ENCODE data around the gene SUGCT.
A peak's percentile ranks its signal among the peaks of the same experiment; 100 is the strongest.
"Not testable (repeated sequence)": the region's sequence is repeated elsewhere in the genome, so short reads cannot be mapped to it uniquely, and the experiment has no call there.

Gene SUGCT

DNA sequence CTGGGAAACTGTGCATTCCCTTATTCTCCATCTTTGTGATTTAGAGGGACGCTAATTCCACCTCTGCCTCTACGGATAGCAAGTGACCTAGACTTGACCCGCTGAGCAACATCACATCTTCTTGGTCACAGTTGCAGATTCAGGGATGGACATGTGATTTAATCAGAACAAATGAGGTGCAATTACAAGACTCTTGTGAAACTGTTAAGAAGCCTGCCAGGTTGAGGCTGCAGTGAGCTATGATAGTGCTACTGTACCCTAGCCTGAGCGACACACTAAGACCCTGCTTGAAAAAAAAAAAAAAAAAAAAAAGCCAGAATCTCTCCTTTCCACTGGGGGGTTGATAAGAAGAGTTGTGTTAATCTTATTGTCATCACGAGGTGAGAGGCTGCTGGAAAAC lies 14.8 kb upstream of the SUGCT start:
- Histone ChIP-seq H3K4me3 (no peak overlapping the region), H3K27ac (no peak overlapping the region)
- TF ChIP-seq, protein P1, sequence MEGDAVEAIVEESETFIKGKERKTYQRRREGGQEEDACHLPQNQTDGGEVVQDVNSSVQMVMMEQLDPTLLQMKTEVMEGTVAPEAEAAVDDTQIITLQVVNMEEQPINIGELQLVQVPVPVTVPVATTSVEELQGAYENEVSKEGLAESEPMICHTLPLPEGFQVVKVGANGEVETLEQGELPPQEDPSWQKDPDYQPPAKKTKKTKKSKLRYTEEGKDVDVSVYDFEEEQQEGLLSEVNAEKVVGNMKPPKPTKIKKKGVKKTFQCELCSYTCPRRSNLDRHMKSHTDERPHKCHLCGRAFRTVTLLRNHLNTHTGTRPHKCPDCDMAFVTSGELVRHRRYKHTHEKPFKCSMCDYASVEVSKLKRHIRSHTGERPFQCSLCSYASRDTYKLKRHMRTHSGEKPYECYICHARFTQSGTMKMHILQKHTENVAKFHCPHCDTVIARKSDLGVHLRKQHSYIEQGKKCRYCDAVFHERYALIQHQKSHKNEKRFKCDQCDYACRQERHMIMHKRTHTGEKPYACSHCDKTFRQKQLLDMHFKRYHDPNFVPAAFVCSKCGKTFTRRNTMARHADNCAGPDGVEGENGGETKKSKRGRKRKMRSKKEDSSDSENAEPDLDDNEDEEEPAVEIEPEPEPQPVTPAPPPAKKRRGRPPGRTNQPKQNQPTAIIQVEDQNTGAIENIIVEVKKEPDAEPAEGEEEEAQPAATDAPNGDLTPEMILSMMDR (IDR thresholded peaks at IDR 0.05), result no peak
- no peak for DNase-seq (ENCODE audit: low spot score)

DNA sequence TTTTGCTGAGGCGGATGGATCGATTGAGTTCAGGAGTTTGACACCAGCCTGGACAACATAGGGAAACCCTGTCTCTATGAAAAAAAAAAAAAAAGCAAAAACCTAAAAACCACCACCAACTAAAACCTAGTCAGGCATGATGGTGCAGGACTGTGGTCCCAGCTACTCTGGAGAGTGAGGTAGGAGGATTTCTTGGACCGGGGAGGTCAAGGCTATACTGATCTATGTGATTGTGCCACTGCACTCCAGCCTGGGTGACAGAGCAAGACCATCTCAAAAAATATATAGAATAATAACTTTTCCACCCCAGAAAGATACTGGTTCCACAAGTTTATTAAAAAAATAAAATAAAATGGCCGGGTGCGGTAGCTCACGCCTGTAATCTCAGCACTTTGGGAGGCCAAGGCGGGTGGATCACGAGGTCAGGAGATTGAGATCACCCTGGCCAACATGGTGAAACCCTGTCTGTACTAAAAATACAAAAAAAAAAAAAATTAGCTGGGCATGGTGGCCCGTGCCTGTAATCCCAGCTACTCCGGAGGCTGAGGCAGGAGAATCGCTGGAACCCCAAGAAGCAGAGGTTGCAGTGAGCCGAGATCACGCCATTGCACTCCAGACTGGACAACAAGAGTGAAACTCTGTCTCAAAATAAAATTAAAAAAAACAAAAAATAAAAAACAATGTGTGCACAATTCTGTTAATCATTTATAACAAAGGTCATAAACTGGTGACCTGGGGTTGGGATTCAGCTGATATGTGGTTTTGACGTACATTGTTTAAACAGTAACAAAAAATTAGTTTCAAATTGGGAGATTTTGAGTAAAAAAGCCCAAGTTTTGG lies 12.5 kb upstream of the SUGCT start:
- H3K27ac ChIP-seq; H3K4me3 ChIP-seq; DNase-seq (ENCODE audit: low spot score): not testable (repeated sequence)

DNA sequence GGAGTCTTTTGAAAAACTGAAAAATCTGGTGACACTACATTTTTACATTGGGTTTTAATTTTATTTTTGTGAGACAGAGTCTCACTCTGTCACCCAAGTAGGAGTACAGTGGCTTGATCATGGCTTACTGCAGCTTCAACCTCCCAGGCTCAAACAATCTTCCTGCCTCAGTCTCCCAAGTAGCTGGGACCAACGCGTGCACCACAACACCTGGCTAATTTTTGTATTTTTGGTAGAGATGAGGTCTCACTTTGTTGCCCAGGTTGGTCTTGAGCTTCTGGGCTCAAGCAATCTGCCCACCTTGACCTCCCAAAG lies 11.9 kb upstream of the SUGCT start:
- no peak for DNase-seq (ENCODE audit: low spot score)
- no peak overlapping the region for H3K27ac ChIP-seq
- TF ChIP-seq, protein P1 (IDR thresholded peaks at IDR 0.05), result no peak
- no peak overlapping the region for H3K4me3 ChIP-seq

DNA sequence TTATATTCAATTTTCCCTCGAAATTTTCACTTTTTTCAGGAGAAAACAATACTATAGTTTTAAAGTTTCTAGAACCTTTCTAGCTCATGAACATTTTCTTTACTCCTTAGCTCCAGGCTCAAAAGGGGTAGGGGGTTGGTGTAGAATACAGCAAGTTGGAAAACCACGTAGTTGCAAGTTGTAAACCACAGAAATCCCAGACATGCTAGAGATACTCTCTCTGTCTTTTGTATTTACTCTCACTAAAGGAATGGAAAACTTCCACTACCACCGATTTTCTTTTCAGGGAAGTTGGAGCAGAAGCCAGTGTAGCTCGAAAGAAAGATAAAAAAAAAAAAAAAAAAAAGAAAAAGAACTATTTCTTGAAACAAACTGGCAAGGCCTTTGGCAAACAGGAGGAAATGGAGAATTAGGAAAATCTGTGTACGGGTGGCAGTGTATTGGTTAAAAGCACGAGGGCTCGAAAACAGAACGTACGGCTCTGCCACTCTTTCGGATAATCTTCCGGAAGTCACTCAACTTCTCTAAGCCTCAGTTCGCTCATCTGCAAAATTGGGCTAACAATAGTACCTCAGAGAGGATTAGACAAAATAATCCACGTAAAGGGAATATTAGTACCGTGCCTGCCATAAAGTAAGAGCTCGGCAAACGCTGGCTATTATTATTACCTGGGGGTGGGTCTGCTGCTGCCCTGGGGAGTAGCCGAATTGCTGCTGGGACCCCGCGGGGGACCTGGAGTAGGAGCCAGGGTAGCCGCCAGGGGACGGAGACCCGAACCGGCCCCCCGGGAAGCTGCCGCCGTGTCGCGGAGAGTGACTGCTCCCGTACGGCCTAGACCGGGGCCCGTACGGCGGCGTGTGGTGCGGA lies 1.0 kb upstream of the SUGCT start:
- peak; percentile 79 for DNase-seq (ENCODE audit: low spot score)
- Histone ChIP-seq H3K27ac (peak overlapping the region; percentile 85 to 93), H3K4me3 (peak overlapping the region; percentile 94)
- TF ChIP-seq, protein P1 (IDR thresholded peaks at IDR 0.05), result no peak

DNA sequence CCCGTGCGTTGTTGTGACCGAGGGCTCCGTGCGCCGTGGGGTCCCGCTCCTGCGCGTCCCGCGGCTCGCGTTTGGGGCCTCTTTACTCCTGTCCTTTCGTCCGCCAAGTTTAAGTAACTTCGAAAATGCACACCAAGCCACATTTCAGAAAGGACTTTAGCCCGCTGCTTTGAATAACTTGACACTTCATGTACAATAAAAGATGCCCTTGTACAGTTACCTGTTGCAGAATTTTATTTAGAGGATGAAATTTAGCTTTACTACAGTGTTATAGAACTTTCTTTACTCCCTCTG lies 459 bp downstream of the SUGCT start:
- TF ChIP-seq, protein P1 (IDR thresholded peaks at IDR 0.05), result no peak
- Histone ChIP-seq H3K4me3 (peak overlapping the region; percentile 94), H3K27ac (peak overlapping the region; percentile 85 to 93)
- no peak for DNase-seq (ENCODE audit: low spot score)

DNA sequence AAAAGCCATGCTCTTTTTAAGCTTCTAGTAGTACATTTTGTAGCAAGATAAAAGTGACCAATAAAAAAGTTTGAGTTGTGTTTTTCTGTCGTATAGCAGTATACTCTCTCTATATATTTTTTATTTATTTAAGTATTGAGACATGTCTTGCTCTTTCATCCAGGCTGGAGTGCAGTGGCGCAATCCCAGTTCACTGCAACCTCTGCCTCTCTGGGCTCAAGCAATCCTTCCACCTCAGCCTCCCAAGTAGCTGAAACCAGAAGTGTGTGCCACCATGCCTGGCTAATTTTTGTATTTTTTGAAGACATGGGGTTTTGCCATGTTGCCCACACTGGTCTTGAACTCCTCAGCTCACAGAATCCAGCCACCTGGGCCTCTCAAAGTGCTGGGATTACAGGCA lies 2.8 kb downstream of the SUGCT start:
- Histone ChIP-seq H3K27ac (no peak overlapping the region), H3K4me3 (no peak overlapping the region)
- TF ChIP-seq, protein P1 (IDR thresholded peaks at IDR 0.05), result no peak
- no peak for DNase-seq (ENCODE audit: low spot score)

DNA sequence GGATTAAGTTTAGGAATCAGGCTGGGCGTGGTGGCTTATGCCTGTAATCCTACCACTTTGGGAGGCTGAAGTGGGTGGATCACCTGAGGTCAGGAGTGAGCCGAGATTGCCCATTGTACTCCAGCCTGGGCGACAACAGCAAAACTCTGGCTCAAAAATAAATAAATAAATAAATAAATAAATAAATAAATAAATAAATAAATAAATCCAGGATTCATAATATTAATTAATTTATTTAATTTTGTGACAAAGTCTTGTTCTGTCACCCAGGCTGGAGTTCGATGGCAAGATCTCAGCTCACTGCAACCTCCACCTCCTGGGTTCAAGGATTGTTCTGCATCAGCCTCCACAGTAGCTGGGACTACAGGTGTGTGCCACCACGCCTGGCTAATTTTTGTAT lies 4.2 kb downstream of the SUGCT start:
- no peak overlapping the region for H3K4me3 ChIP-seq
- H3K27ac ChIP-seq, result no peak overlapping the region
- TF ChIP-seq, protein P1 (IDR thresholded peaks at IDR 0.05), result no peak
- no peak for DNase-seq (ENCODE audit: low spot score)

DNA sequence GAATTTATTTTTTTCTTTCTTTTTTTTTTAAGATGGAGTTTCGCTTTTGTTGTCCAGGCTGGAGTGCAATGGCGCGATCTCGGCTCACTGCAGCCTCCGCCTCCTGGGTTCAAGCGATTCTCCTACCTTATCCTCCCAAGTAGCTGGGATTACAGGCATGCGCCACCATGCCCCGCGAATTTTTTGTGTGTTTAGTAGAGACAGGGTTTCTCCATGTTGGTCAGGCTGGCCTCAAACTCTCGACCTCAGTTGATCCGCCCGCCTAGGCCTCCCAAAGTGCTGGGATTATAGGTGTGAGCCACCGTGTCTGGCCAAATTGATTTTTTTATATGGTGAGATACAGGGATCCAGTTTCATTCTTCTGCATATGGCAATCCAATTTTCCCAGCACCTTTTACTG lies 5.1 kb downstream of the SUGCT start:
- H3K27ac ChIP-seq; DNase-seq (ENCODE audit: low spot score); H3K4me3 ChIP-seq: not testable (repeated sequence)

DNA sequence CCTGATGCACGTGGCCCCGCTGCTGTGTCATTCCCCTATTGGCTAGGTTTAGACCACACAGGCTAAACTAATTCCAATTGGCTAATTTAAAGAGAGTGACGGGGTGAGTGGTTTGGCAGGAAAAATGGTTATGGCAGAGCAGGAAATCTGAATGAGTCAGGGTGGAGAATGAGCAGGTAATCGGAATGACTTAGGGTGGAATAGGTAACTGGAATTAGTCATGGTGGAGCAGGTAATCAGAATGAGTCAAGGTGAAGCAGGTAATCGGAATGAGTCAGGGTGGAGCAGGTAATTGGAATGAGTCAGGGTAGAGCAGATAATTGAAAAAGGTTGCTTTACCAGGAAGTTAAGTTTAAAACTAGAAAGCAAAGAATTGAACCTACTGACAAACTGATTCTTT lies 7.1 kb downstream of the SUGCT start:
- not testable (repeated sequence) for H3K4me3 ChIP-seq; DNase-seq (ENCODE audit: low spot score); H3K27ac ChIP-seq

DNA sequence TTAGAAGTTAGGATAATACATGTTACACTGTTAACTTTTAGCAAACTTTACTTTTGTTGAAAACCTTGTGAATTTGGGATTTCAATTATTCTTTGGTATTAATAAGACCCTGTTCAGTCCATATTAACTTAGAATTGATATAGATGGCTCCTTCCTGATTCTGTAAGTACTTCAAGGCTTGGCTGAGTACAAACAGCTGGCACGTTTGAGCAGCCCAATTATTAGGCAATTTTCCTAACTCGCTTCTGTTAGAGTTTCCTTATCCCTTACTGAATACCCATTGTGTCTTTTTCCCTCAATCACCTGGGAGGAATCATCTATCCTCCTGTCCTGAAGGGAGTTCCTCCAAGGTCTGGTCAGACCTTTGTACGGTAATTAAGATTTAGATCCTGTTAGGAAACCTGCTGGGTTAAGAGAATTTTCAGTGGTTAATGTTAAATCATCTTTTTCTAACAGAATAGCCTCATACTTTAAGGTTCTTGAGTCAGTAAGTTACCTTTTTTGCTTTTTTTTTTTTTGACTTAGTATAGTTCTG lies 10.9 kb downstream of the SUGCT start:
- DNase-seq (ENCODE audit: low spot score); H3K4me3 ChIP-seq; H3K27ac ChIP-seq: not testable (repeated sequence)

All from coronary artery (tissue), 2 donors.